ENCODE results near the gene COL4A3.

COL4A3 gene

GRCh38 chr2:227344231-227344630 is 179.8 kb downstream of the COL4A3 start:
- no peak for DNase-seq

GRCh38 chr2:227347117-227347516 is 182.7 kb downstream of the COL4A3 start:
- no peak for DNase-seq

- DNase-seq, result no peak
These were observed 183.9 kb downstream of the COL4A3 start for GRCh38 chr2:227348324-227348723.

DNA sequence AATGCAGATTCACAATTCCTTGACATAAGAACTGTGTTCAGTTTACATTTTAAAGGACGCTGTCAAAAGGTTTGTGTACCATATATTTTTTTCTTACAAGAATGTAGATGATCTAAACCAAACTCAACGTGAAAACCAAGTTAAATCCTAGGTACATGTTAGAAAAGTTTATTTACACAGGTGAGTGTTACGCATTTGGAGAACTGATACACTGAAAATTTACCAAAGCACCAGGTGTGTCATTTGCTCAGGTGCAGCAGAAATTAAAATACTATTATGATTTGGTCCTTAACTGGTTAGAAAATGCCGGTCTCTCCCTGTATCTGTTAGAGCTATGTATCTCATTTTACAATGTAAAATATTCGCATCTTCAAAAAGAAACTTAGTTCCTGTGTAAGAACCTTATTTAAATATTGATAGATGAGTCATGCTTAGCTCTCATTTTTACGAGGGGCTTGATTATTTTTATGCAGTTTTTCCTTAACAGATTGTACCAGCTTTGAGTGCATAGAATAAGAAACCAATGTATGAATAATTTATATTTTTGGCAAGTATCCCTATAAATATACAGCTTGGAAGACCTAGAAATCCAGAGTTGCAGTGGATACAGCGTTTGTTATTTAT is 185.7 kb downstream of the COL4A3 start:
- DNase-seq, result no peak

GRCh38 chr2:227351639-227352038 is 187.2 kb downstream of the COL4A3 start:
- DNase-seq, result no peak

DNA sequence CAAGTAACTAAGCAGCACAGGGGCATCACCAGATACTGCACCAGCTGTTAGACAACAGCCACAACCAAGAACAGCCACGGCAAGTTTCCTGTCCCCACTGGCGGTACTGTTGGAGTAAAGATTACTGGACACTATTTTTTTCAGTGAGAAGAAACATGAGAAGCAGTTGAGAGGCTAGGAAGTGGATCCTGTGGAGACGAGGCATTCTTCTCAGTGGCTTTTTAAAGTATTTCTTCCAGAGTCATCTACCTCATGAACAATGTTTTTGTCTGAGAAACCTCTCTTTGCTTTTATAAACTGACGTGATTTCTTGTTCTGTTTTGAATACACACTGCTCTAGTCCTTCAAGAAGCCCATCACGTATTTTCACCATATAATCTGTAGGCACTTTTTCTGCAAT is 195.9 kb downstream of the COL4A3 start:
- DNase-seq, result no peak

DNA sequence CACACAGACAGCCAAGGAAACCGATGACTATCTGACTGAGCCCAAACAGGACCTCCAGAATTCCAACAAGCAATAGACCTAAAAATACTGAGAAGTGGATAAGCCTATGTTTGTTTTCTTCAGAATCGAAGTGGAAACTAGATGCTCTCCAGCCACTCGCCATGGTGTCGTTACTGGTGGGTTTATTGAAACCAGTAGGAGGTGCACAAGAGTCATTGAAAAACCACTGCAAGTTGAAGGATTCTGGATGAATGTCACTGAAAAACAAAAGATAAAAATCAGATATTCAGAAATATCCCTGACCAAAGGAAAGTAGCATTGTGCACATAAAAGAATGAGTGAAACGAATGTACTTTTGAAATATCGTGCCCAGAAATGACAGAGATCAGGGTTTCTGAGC is 199.3 kb downstream of the COL4A3 start:
- DNase-seq, result no peak

Measured in right kidney (tissue), 1 donor.